ENCODE data around the gene SDC3.

DNA sequence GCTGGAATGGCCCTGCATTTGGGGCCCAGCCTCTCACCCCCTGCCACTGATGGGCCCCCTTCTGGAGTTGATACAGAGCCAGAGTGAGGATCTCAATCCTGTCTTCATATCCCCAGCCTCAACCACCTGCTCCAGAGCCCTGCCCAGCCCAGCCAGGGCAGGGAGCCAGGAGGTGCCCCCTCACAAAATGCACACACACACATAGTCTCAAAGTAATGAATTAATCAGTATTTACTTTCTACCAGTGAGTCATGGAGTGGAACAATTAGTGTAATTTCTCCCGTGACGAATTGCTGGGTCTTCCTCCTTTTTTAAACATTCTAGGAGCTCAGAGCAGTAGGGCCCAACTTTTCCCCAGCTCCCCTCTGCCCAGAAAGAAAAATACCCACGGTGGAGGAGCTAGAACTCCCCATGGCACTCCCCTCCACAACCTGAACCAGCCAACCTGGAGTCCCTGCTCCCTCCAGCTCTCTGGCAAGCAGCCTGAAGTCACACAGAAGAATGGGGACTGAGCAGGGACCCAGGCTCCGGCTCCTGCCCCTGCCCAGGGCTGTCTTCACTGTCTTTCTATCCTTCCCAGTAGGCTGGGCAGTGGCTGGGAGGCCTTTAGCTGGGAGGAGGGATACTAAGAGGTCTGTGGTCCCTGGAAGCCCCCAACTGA, 29.3 kb downstream of the SDC3 start:
- TF ChIP-seq POLR2AphosphoS5 (IDR thresholded peaks at IDR 0.05) (no peak), EP300 (IDR thresholded peaks at IDR 0.05) (no peak), POLR2A (IDR thresholded peaks at IDR 0.05) (no peak)
- TF ChIP-seq, protein P1, sequence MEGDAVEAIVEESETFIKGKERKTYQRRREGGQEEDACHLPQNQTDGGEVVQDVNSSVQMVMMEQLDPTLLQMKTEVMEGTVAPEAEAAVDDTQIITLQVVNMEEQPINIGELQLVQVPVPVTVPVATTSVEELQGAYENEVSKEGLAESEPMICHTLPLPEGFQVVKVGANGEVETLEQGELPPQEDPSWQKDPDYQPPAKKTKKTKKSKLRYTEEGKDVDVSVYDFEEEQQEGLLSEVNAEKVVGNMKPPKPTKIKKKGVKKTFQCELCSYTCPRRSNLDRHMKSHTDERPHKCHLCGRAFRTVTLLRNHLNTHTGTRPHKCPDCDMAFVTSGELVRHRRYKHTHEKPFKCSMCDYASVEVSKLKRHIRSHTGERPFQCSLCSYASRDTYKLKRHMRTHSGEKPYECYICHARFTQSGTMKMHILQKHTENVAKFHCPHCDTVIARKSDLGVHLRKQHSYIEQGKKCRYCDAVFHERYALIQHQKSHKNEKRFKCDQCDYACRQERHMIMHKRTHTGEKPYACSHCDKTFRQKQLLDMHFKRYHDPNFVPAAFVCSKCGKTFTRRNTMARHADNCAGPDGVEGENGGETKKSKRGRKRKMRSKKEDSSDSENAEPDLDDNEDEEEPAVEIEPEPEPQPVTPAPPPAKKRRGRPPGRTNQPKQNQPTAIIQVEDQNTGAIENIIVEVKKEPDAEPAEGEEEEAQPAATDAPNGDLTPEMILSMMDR (IDR thresholded peaks at IDR 0.05) = no peak
